ENCODE results near the gene AK9. TPM values are rescaled to one million over a fixed set of nuclear protein-coding genes. Genes with fewer than 3 reads are reported as not detected.

Gene AK9
- total and polyA plus RNA-seq, 11 donors, result 6.6 to 17.0 (median 9.1) TPM

- ATAC-seq (no peak), DNase-seq (no peak)
- H3K9me3 ChIP-seq, result peaks cover 0 to 4% (median 0%) of the 10 kb centered on the region in 12 donors
- intact Hi-C loops (cut with DNase I), result no loop called here
- peaks cover 0 to 38% (median 17%) of the 10 kb centered on the region in 12 donors for H3K4me1 ChIP-seq
- peaks cover 0 to 42% (median 41%) of the 10 kb centered on the region in 9 donors for H3K36me3 ChIP-seq
- no peak overlapping the region for H3K4me3 ChIP-seq
- H3K27ac ChIP-seq, result no peak overlapping the region
- H3K27me3 ChIP-seq, result no peaks in the 10 kb centered on the region
- no peak for TF ChIP-seq CTCF (IDR thresholded peaks at IDR 0.05)
- no peak for TF ChIP-seq POLR2A (IDR thresholded peaks at IDR 0.05)
- 91 to 95% (median 93%) methylated on average over 3 of the region's 3 CpGs for WGBS, 4 donors
These were observed 230.7 kb downstream of the AK9 start for GRCh38 chr6:109460161-109460829.

- H3K27ac ChIP-seq, result peak overlapping the region in 1 of 12 donors; percentile 66
- no peak for TF ChIP-seq CTCF (IDR thresholded peaks at IDR 0.05)
- TF ChIP-seq POLR2A (IDR thresholded peaks at IDR 0.05), result no peak
- 80 to 88% (median 85%) methylated on average over 5 of the region's 5 CpGs for WGBS, 4 donors
- DNase-seq, result no peak
- H3K36me3 ChIP-seq, result peaks cover 0 to 29% (median 28%) of the 10 kb centered on the region in 9 donors
- peaks cover 0 to 4% (median 0%) of the 10 kb centered on the region in 12 donors for H3K9me3 ChIP-seq
- H3K4me3 ChIP-seq, result no peak overlapping the region
- H3K4me1 ChIP-seq, result peaks cover 0 to 45% (median 24%) of the 10 kb centered on the region in 12 donors
- H3K27me3 ChIP-seq, result no peaks in the 10 kb centered on the region
- no peak for ATAC-seq
- intact Hi-C loops (cut with DNase I), result loop anchor here in 5 of 10 donors (5.0 to 10.0 kb wide), 3 partner anchors 72 to 77 kb away; partner anchors contain the start of gene CD164 (in 4 of the 5)
These were observed 232.0 kb downstream of the AK9 start for GRCh38 chr6:109458774-109459531.

- peaks cover 0 to 52% (median 26%) of the 10 kb centered on the region in 12 donors for H3K4me1 ChIP-seq
- peaks cover 0 to 25% (median 14%) of the 10 kb centered on the region in 9 donors for H3K36me3 ChIP-seq
- intact Hi-C loops (cut with DNase I), result loop anchor here in 5 of 10 donors (5.0 to 10.0 kb wide), 3 partner anchors 70 to 75 kb away; partner anchors contain the start of gene CD164 (in 4 of the 5)
These were observed 233.4 kb downstream of the AK9 start for GRCh38 chr6:109457562-109457996.

More at GRCh38 chr6:109457562-109457996, 233.4 kb downstream of the AK9 start:
- Histone ChIP-seq H3K27ac (peak overlapping the region in 7 of 12 donors; percentile 2 to 74 (median 43)), H3K4me3 (no peak overlapping the region), H3K9me3 (peaks cover 0 to 4% (median 0%) of the 10 kb centered on the region in 12 donors), H3K27me3 (no peaks in the 10 kb centered on the region)
- ATAC-seq, result no peak
- TF ChIP-seq CTCF (IDR thresholded peaks at IDR 0.05) (no peak), POLR2A (IDR thresholded peaks at IDR 0.05) (no peak)
- WGBS, 4 donors, result 77 to 80% (median 77%) methylated on average over 6 of the region's 6 CpGs
- DNase-seq, result no peak
